ENCODE measurements around the gene SORCS2.
A peak's percentile ranks its signal among the peaks of the same experiment; 100 is the strongest.

SORCS2 gene

GRCh38 chr4:7767966-7768365 is 575.6 kb downstream of the SORCS2 start:
- no peak for TF ChIP-seq EP300 (IDR thresholded peaks at IDR 0.05; ENCODE audit: borderline replicate concordance)
- TF ChIP-seq YY1 (IDR thresholded peaks at IDR 0.05; ENCODE audit: low read depth): no peak
- no peak for TF ChIP-seq FOXM1 (IDR thresholded peaks at IDR 0.05; ENCODE audit: borderline replicate concordance, low read depth)
- TF ChIP-seq TAF1 (IDR thresholded peaks at IDR 0.05; ENCODE audit: low read depth): no peak
- TF ChIP-seq EGR1 (IDR thresholded peaks at IDR 0.05): no peak
- TF ChIP-seq NFIC (IDR thresholded peaks at IDR 0.05): no peak
- TF ChIP-seq ZBTB7A (IDR thresholded peaks at IDR 0.05; ENCODE audit: low read depth): no peak
- TF ChIP-seq REST (IDR thresholded peaks at IDR 0.05; ENCODE audit: low read depth): no peak
- no peak for TF ChIP-seq CEBPB (IDR thresholded peaks at IDR 0.05)
- no peak for TF ChIP-seq TEAD4 (IDR thresholded peaks at IDR 0.05)
- TF ChIP-seq TCF12 (IDR thresholded peaks at IDR 0.05; ENCODE audit: low read depth): no peak
- no peak for TF ChIP-seq MAX (IDR thresholded peaks at IDR 0.05)
- TF ChIP-seq RAD21 (IDR thresholded peaks at IDR 0.05; ENCODE audit: low read depth): no peak
- TF ChIP-seq USF1 (IDR thresholded peaks at IDR 0.05): no peak
- TF ChIP-seq CREB1 (IDR thresholded peaks at IDR 0.05; ENCODE audit: low read depth): no peak

GRCh38 chr4:7768736-7769135 is 576.4 kb downstream of the SORCS2 start:
- TF ChIP-seq TAF1 (IDR thresholded peaks at IDR 0.05; ENCODE audit: low read depth) (no peak), ZBTB7A (IDR thresholded peaks at IDR 0.05; ENCODE audit: low read depth) (no peak), TEAD4 (IDR thresholded peaks at IDR 0.05) (no peak), NFIC (IDR thresholded peaks at IDR 0.05) (no peak), RAD21 (IDR thresholded peaks at IDR 0.05; ENCODE audit: low read depth) (no peak), CEBPB (IDR thresholded peaks at IDR 0.05) (no peak), CREB1 (IDR thresholded peaks at IDR 0.05; ENCODE audit: low read depth) (no peak), TCF12 (IDR thresholded peaks at IDR 0.05; ENCODE audit: low read depth) (no peak), YY1 (IDR thresholded peaks at IDR 0.05; ENCODE audit: low read depth) (no peak), USF1 (IDR thresholded peaks at IDR 0.05) (no peak), EP300 (IDR thresholded peaks at IDR 0.05; ENCODE audit: borderline replicate concordance) (no peak), MAX (IDR thresholded peaks at IDR 0.05) (no peak)

GRCh38 chr4:7769396-7770223 is 577.3 kb downstream of the SORCS2 start:
- TF ChIP-seq MAX (IDR thresholded peaks at IDR 0.05) (no peak), RAD21 (IDR thresholded peaks at IDR 0.05; ENCODE audit: low read depth) (no peak), NFIC (IDR thresholded peaks at IDR 0.05) (no peak), CREB1 (IDR thresholded peaks at IDR 0.05; ENCODE audit: low read depth) (no peak), EGR1 (IDR thresholded peaks at IDR 0.05) (no peak), TCF12 (IDR thresholded peaks at IDR 0.05; ENCODE audit: low read depth) (no peak), TEAD4 (IDR thresholded peaks at IDR 0.05) (no peak), YY1 (IDR thresholded peaks at IDR 0.05; ENCODE audit: low read depth) (no peak), EP300 (IDR thresholded peaks at IDR 0.05; ENCODE audit: borderline replicate concordance) (no peak), FOXM1 (IDR thresholded peaks at IDR 0.05; ENCODE audit: borderline replicate concordance, low read depth) (no peak), CEBPB (IDR thresholded peaks at IDR 0.05) (no peak), TAF1 (IDR thresholded peaks at IDR 0.05; ENCODE audit: low read depth) (no peak), USF1 (IDR thresholded peaks at IDR 0.05) (no peak), ZBTB7A (IDR thresholded peaks at IDR 0.05; ENCODE audit: low read depth) (no peak), REST (IDR thresholded peaks at IDR 0.05; ENCODE audit: low read depth) (no peak)

- TF ChIP-seq YY1 (IDR thresholded peaks at IDR 0.05; ENCODE audit: low read depth) (no peak), TCF12 (IDR thresholded peaks at IDR 0.05; ENCODE audit: low read depth) (no peak), RAD21 (IDR thresholded peaks at IDR 0.05; ENCODE audit: low read depth) (peak; percentile 45), CREB1 (IDR thresholded peaks at IDR 0.05; ENCODE audit: low read depth) (no peak), EGR1 (IDR thresholded peaks at IDR 0.05) (no peak), EP300 (IDR thresholded peaks at IDR 0.05; ENCODE audit: borderline replicate concordance) (no peak), TAF1 (IDR thresholded peaks at IDR 0.05; ENCODE audit: low read depth) (no peak)
Observed at GRCh38 chr4:7770224-7771050, 578.1 kb downstream of the SORCS2 start.

Data from Ishikawa (cell line).